Stimulated activated CD4-positive, alpha-beta T cell treated with anti-CD3 and anti-CD28 coated beads, Interleukin-15, amount 100 ng/mL, for 24 hours (primary cell): Measurements from ENCODE around the gene USP10.

Source experiments
- DNase-seq: peaks from one replicate; pipeline ENCODE4 v3.0.0-alpha.2; 2020

The USP10 gene

DNA sequence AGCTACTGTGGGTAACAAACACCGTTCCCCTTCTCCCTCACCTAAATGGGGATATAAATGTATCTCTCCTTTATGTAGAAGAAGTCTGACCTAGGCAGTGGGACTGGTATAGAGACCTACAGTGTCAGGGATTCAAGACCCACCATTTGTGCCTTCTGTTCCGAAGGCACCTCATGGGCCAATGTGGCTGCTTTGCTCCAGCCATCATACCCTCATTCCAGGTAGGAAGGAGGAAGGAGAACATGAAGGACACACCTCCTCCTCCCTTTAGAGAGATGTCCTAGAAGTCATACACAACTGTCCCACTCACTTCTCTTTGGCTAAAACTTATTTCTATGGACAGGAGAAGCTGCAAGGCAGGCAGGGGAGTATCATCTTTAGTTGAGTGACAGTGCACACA lies 111.7 kb downstream of the USP10 start:
- no peak for DNase-seq

DNA sequence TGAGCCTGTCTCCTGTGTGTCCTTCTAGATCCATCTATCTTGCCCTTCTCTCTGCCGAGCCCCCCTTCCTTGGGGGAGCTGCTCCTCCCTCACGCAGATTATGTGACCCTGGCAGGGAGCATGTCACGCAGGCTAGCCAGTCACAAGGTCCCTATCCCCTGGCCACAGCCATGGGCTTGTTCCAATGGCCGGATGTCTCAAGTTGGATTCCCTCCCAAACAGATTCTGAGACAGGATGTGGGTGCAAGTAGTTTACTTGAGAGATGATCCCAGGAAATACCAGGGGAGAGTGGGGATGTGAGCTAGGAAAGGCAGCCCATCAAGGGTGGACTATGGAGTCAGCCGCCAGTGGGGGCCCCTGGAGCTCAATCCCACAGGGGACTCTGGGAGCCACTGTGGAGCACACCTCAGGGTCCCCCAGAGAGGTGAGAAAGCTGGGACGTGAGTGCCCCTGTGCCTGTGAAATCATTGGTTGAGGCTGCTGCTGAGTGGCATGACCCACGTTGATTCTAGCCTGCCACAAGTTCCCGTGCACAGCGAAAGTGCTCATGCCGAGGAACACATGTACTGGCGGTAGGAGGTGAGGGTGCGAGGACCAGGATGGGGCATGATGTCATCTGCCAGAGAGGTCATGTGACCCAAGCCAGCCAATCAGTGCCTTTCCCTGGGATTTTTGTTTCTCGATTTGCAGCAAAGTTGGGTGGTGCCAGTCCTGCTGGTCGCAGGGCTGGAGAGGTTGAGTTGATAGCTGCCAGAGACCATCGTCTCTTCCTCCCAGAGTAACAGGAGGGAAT lies 113.5 kb downstream of the USP10 start:
- DNase-seq = no peak

DNA sequence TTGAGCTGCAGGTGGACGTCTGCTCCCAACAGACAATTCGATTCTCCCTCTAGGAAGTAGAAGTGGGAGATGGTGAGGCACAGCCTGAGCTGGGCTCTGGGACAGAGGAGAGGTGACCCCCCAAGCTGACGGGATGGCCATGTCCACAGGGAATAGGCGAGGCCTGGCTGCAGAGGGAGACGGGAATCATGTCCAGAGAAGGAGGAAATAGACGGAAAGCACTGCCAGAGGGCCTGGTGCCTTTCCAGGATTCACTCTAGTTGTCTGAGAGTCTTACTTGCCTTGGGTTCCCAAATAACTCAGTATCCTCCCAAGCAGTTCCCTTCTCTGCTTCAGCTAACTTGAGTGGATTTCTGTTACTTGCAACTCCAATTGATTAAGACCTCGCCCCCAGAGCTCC lies 115.7 kb downstream of the USP10 start:
- no peak for DNase-seq

DNA sequence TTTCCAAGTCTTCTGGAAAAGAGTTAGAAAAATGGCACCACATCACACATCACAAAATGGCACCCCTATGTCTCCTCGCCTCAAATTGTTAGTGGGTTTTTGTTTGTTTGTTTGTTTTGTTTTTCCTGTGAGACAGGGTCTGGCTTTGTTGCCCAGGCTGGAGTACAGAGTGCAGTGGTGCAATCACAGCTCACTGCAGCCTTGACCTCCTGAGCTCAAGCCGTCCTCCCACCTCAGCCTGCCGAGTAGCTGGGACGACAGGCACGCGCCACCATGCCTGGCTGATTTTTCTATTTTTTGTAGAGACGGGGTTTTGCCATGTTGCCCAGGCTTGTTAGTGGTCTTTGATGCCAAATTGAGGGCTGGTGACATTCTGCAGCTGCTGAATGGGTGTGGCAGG lies 116.2 kb downstream of the USP10 start:
- no peak for DNase-seq

DNA sequence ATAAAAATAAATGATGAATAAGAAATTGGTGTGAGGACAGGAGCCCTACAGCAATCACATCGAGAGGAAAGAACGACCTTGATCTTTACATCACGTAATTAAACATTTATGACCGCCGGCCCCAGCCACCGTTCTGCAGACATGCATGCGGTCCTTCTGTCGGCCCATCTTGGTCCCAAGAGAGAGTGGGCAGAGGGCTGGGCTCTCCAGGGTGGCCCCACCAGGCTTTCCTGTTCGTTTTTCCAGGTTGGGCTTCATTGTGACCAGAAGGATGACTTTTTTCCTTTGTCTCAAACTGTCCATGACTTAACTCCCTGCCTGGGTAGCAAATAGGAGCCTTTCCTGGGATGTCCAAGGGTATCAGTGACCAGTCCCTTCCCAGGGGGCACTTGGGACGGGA lies 116.7 kb downstream of the USP10 start:
- no peak for DNase-seq

DNA sequence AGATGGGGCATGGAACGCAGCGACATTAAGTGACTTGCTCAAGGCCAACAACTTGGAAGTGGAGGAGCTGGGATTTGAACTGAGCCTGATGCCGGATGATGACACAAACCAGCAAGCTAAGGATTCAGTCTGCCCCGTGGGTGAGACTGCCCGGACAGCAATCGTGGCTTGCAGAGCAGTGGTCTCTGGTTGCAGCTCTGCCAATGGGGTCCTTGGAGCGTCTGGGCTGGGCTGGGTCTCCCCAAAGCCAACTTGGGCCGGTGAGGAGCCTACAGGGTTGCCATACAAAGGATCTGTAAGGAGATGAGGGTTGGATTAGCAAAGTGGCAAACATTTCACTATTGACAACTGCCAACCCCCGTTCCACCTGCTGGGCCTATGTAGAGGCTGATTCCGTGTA lies 117.4 kb downstream of the USP10 start:
- DNase-seq = no peak

DNA sequence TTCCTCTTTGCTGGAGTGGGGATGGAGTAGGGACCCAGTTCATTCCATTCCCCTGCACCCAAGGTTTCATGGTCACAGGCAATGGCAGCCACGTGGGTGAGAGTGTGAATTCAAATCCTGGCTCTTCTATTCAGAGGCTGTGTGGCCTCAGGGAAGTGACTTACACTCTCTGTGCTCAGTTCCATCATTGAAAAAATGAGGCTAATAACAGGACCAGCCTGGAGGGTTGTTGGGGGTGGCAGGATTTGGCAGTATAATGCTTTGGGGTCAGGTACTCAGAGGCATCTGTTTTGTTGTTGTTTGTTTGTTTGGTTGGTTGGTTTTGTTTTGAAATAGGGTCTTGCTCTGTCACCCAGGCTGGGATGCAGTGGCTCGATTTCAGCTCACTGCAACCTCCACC lies 117.8 kb downstream of the USP10 start:
- DNase-seq = no peak

DNA sequence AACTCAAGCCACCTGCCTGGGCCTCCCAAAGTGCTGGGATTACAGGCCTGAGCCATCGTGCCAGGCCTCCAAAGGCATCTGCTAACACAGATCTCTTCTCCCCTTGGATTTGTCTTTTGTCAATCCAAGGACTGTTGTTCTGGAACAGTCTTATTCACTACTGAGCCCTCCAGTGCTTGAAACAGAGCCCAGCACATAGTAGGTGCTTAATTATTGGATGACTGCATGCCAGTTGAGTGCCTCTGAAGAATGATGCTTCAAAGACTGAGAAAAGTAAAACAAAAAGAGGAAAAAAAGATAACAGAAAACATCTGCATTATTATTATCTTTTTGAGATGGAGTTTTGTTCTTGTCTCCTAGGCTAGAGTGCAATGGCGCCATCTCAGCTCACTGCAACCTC lies 118.3 kb downstream of the USP10 start:
- DNase-seq = no peak

DNA sequence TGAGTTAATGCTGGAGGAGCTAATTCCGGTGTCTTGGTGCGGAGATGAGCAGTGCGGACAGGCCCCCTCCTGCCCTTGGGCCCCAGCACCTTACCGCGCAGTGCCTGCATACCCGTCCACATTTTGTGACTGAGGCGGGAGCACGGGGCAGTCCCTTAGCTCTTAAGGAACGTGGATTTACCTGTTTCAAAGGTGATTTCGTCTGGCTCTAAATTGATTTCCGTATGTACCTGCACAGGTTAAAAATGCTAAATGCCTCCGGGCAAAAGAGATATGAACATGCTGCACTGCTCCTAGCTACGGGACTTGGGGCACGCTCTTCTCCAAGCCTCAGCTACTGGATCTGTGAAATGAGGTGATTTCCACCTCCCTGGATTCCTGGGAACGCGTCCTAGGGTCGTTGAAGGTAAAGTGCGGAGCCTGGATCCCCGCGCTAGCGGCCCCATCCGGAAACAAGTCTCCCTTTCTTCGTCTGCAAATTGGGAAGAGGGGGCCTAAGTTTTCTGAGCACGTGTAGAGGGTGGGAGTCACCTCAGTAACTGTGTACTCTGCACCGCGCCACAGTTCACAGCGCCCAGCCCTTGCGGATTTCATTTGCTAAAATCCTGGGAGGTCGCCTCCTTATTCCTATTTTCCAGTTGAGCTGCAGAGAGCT lies 119.3 kb downstream of the USP10 start:
- DNase-seq = no peak

DNA sequence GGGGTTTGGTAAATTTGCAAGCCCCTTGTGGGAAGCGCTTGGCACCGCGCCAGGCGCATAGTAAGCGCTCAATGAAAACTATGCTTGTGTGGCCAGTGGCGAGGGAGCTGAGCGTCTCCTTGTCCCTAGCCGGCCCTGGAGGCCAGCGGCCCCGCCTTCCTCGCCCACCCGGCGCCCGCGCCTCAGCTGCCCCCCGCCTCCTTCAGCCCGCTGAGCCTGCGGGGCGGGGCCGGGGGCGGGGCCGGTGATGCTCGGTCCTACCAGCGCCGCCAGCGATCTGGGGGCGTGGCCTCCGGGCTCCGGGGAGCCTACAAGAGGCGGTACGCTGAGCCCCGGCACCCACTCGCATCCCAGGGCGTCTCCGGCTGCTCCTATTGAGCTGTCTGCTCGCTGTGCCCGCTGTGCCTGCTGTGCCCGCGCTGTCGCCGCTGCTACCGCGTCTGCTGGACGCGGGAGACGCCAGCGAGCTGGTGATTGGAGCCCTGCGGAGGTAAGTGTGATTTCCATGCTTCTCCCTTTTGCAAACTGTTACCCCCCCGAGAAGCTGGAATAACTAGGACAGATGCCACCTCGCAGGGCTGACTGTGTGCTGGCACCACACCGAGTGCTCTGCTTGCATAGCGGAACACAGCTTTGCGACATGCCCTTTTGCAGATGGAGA lies 120.0 kb downstream of the USP10 start, which contains the start of gene CRISPLD2:
Gene CRISPLD2 (plus strand): TSS at position 342 of the 661 bp plus-strand sequence. CDS start 18,511 bp downstream, outside the sequence.
- peak; percentile 95 for DNase-seq

DNA sequence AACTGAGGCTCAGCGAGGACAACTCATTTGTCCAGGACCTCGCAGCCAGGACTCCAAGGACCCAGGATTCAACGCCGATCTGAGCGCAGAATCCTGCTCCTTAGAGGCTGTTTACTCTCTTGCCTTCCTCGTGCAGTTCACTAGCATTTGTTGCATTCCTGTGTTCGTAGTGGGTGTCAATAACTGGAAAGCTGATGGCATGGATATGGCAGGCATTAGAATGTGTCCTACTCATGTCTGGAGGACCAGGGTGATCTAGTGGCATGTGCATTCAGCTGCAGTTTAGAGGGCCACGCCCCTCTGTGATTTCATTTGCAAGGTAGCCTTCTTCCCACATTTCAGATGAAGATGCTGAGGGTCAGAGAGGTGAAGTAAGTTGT lies 120.5 kb downstream of the USP10 start:
- DNase-seq = no peak

DNA sequence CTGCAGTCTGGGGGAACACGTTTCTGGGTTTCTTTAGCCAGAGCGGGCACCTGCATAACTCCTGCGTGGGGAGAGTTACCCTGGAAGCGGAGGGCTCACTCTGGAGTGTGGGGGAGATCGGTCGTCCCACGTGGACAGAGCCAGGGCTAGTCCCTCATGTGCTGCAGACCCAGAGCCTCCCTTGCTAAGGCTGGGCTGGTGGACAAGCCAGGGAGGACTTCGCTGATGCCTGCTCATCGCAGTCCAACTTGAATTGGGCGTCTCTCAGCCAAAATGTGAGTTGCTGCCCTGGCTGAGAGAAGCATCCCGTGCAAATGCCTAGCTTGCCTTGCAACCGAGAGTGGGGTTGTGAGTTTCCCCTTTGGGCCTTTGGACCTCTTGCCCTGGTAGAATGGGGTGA lies 121.0 kb downstream of the USP10 start:
- DNase-seq = no peak

DNA sequence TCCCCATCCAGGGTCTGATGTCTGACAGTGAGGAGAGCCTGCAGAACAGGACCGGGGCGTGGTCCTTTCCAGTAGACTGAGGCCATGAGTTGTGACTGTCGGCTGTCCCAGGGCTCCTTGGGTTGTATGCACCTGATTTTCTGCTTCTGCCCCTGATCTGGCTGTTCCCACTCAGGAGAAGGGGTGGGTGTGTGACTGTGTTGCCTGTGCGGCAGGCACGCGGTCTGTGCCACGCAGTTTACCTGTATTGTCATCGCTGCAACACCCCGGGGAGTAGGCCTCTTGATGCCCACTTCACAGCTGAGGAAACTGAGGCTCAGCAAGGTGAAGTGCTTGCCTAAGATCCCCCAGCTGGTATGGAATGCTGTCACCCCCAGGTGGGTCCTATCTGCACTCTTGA lies 121.4 kb downstream of the USP10 start:
- no peak for DNase-seq

DNA sequence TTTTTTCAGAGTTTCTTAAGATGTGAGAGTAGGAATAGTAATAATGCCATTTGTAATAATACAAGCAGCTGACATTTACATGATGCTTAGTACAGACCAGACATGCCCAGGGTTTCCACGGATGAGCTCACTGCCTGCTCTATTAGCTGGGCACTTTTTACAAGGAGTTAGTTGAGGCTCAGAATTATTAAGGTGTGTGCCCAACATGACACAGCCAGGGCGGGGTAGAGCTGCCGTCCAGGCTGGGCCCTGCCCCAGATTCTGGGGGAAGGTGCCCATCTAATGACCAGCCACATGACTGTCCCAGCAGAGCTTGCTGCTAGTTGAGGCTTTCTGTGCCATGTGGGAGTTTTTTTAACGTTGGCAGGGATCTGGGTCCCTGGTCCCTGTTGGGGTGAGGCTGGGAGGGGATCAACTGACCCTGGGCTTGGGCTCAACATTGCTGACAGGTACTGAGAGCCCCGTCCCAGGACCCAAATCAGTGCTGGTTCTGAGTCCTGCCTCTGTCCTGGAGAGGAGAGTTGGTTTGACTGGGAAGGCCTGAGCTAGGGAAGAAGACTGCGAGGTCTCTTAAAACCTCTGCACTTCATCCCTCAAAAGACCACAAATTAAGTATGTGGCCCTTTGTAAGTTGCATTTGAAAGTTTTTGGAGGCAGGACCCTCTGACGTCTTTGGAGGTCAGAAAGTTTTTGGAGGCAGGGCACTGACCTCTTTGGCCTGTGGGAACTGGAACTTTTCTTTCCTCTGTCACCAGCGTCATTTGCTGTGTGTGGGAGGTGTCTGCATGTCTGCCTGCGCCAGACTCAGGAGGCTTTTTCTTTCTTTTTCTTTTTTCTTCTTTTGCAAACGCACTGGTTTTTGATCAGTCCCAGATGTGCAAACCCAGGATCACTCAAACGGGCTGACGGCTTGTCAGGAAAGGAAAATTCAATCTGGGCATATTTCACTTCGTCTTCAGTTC lies 122.2 kb downstream of the USP10 start:
- DNase-seq = no peak

DNA sequence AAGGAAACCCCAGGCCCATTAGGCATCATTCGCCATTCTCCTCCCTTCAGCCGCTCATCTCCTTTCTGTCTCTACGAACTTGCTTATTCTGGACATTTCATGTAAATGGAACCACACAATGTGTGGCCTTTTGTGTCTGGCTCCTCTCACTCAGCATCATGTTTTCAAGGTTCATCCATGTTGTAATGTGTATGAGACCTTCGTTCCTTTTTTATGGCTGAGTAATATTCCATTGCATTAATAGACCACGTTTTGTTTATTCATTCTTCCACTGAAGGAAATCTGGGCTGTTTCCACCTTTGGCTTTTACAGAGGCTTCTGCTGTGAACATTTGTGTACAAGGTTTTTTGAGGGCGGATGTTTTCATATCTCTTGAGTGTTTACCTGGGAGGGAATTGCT lies 123.2 kb downstream of the USP10 start:
- DNase-seq = no peak

DNA sequence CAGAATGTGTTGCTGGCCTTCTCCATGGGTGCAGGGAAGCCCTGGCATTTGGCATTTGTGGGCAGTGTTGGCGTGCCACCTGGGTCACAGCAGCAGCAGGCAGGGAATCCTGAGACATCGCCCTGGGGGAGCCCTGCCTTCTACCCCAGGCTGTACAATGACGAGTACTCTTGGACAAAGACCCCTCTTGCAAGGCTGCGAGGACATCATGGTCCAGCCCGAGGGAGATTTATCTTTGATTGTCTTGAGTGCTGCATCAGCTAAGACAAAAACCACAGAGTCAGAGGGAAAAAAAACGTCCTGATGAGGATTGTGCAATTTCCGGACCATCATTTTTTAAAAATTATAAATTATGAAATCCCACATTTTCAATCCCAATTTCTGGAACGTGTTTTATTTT lies 123.7 kb downstream of the USP10 start:
- no peak for DNase-seq

DNA sequence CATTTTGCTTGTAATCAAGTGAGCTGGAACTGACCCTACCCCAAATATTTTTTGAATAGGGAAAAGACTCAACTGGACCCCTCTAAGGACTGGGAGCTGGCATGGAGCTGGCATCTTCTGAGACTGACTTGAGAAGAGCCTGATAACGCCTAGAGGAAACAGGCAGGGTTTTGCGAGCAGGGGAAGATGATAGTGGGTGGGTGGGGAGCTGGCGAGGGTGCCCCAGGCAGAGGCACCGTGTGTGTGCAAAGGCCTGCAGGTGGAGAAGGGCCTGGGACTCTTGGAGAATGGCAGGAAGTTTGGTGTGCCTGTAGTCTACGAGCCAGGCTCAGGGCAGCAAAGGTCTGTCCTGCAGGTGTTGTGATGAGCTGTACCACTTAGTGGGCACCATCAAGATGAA lies 124.1 kb downstream of the USP10 start:
- no peak for DNase-seq

DNA sequence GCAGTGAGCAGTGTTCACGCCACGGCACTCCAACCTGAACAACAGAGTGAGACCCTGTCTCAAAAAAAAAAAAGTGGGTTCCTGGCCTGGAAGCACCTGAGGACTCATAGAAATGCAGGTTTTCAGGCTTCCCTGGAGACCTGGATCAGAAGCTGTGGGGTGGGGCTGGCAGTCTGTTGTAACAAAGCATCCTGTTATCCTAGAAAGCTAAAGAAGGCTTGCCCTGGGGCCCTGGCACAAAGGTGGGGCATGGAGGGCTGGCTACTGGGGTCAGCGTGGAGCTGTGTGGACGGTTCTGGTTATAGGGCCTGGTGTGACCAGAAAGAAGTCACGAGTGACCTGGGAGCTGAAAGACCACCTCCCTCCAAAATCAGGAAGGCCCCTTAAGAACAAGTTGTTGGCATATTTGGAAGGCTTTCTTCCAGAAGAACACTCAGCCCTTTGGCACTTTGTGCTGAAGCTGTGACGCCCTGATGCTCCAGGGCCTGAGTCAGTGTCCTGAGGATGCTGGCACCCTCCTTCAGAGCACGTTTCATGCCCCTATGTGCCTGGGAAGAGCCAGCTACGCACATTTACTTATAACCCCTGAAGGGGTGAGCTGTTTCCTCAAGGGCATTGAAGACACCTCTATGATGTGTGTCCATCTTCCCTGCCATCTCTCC lies 126.2 kb downstream of the USP10 start:
- DNase-seq = no peak

DNA sequence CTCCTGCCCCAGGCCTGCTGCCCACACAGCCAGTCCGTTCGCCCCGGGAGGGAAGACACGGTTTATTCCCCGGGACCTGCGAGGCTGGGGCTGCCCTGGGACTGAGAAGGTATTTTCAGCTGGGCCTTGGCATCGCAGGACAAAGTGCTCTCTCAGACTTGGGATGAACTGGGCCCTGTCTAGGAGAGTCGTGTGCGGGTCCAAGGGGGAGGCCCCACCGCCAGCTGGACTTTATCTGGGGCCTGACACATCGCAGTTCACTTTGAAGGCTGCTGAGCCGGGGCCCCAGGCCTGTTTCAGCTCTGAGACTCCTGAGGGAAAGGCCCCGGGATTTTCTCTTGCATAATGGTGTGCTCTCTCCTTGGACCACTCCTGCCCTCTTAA lies 126.8 kb downstream of the USP10 start:
- no peak for DNase-seq

DNA sequence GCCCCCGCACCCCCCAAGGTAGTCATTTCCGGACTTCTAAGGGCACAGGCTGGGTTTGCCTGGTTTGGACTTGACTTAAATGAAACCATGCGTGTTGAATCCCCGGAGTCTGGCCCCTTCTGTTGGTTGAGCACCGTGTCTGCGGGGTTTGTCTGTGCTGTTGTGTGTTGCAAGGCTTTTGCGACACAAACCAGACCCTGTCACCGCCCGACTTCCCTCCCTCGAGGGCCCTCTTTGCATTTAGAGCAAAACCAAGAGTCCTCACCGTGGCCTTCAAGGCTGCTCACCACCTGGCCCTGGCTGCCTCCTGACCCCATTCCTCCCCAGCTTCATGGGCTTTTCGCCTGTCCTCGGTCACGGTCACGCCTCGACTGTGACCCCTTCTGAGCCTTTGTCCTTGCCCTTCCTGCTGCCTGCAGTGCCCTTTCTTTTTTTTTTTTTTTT lies 127.4 kb downstream of the USP10 start:
- no peak for DNase-seq

DNA sequence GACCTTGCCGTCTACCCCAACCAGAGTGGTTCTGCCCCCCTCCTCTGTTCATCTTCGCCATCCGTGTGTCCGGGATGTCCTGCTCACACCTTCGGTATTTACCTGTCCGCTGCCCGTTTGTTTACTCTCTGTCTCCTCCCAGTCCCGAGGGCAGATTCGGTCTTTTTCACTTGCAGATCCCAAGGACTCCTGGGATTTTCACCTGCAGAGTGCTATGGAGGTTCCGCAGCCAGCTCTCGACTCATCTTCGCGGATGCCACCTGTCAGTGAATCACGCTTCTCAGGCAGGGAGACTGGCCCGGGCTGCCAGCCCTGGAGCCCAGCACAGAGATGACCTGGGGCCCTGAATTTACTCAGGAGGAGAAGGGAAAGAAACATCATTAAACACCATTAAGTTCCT lies 128.1 kb downstream of the USP10 start:
- no peak for DNase-seq

DNA sequence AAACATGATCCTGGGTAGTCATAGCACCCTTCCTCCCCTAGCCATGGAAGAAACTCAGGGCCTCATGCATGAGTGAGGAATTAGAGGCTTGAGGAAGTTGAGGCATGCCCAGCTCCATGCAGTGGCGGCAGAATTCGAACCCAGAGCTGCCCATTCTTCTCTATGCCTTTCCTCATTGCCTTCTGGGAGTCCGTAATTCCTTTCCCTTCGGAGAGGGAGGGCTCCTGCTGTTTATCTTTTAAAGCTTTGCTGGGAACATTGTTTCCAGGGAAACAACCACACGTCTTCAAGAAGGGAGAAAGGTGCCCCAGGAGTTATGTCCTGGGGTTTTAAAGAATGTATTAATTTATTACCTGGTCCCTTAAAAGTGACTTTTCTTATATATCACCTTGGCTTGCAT lies 128.5 kb downstream of the USP10 start:
- DNase-seq = no peak
